GM21825 (cell line): ENCODE data around the gene PFKL.
"Not testable (repeated sequence)": the region's sequence is repeated elsewhere in the genome, so short reads cannot be mapped to it uniquely, and the experiment has no call there.

Experiments
- ATAC-seq: cut with Tn5 transposase; IDR thresholded peaks from one replicate; pipeline ENCODE4 v1.9.1; 2021; ENCODE audit warnings: mild to moderate bottlenecking, moderate library complexity; ENCODE audit not compliant: unreplicated experiment

Gene PFKL

DNA sequence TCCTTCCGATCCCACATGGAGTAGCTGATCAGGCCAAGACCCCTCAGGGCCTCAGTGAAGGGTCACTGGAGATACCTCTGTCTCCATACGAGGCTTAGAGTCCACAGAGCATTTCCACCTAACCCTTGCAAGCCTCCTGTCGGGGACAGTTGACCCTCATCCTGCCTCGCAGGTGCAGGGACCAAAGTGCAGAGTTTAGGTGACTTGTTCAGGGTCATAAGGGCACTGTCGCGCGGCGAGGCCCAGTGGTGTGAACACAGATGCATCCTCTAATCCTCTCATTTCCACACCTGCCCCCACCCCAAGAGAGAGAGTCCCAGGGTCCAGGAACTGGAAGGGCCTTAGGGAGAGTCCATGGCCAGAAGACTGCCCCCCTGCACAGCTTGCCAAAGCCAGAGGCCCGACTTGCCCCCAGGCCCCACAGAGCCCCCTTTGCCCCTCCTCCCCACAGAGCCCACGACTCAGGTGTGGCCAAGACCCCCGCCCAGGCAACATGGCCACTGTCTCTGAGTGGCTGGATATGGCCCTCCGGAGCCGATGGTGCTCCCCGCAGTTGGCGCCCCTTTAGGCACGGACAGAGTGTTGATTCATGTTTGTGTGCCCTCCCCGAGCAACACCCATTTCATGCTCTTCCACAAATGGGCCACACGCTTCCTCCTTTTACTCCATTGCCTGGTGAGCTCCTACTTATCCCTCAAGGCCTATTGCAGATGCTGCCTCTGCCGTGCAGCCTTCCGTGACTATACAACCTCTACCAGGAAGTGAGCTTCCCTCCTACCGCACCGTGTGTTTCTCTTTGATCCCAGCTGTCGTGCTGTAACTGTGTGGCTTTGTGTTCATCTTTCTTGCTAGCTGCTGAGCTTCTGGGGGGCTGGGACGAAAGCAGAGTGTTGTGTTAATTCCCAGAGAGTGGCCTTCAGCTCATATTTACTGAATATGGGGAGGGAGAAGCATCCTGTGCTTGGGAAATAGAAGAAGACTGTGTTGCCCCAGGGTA is 55.2 kb downstream of the PFKL start:
- ATAC-seq: no peak

DNA sequence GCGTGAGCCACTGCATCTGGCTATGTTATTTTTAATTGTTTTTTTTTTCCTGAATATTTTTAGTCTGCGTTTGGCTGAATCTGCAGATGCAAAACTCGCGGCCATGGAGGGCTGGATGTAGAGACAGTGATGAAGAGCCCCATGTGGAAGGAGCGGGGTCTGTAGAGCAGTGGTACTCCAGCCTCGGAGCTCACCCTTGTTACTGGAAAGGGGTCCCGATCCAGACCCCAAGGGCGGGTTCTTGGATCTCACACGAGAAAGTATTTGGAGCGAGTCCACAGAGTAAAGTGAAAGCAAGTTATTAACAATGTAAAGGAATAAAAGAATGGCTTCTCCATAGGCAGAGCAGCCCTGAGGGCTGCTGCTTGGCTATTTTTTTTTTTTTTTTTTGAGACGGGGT is 56.3 kb downstream of the PFKL start:
- ATAC-seq: no peak

GRCh38 chr21:44356636-44357035 is 56.8 kb downstream of the PFKL start:
- ATAC-seq: no peak

GRCh38 chr21:44357064-44357837 is 57.4 kb downstream of the PFKL start:
- ATAC-seq: no peak

DNA sequence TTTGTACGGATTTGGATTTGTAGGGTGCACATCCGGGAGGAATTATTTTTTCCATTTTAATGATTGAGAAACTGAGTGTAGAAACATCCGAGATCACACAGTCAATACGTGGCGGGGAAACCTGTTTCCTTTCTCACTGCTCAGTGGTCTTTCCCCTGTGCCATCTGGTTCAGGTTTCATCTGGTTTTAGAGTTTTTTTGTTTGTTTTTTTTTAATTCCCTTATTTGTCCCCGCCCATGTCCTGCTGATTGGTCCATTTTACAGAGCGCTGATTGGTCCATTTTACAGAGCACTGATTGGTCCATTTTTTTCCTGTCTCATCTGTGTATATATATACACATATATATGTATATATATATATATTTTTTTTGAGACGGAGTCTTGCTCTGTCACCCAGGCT is 59.5 kb downstream of the PFKL start:
- no peak for ATAC-seq

- ATAC-seq: no peak
Observed at GRCh38 chr21:44360159-44360558, 60.3 kb downstream of the PFKL start.

GRCh38 chr21:44361903-44362302 is 62.0 kb downstream of the PFKL start:
- ATAC-seq: not testable (repeated sequence)

GRCh38 chr21:44363278-44363677 is 63.4 kb downstream of the PFKL start:
- no peak for ATAC-seq

DNA sequence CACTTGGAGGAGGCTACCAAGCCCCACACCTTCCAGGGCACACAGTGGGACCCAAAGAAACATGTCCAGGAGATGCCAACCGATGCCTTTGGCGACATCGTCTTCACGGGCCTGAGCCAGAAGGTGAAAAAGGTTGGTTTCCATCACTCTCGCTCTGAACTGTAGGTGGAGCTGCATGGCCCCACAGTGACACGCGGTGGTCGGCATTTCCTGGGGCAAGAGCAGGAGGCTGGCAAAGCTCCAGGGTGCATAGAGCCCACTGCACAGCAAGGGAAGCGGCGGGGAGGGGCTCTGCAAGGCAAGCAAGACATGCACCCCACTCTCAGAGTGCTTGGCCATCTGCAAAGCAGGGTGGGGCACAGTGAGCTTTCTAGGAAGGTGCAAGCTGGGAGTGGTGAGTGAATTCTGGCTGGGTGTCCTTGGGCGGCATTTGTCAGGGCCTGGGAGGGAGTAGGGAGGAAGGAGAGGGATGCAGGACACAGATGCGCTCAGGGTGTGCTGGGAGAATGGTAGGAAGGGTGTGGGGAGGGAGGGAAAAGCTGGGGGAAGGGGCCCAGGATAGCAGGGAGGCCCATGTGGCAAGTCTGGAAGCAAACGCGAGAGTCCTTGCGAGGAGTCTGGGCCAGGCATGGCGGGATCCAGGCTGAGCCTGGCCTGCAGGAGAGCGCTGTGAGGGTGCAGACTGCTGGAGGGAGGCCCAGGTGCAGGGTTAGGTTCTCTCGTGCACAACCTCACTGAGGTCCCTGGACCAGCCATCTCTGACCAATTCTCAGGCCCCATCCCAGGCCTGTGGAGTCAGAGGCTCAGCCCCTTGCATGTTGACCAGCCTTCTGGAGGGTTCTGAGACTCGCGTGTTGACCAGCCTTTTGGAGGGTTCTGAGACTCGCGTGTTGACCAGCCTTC is 64.5 kb downstream of the PFKL start:
- no peak for ATAC-seq

DNA sequence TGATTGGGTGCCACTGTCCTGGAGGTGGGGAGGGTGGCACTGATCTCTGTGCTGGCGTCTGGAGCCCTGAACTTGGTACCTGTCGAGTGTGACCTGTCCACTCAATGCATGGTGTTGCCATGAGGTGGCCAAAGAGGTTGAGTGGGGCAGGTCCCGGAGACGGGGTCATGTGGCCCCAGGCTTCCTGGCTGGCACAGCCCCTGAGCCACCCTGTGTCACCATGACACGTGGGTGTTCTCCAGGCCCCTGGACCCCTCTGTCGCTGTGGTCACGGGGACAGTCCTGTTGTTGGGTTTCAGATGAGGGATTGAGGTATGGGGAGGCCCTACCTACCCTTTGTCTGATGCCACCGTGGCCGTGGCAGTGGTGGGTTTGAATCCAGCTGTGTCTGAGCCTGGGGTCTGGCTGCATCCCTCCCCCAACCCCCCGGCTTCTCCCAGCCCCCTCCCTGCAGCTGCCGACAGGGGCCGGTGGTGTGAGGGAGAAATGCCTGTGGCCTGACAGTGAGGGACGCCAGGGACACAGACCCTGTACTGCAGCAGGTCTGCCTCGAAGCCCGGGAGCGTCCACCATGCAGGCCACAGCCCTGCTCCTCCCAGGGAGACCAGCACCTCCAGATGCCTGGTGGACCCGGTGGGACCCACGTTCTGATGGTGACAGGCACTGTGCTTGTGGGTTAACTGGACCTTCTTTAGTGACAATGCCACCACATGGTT is 65.6 kb downstream of the PFKL start:
- no peak for ATAC-seq

DNA sequence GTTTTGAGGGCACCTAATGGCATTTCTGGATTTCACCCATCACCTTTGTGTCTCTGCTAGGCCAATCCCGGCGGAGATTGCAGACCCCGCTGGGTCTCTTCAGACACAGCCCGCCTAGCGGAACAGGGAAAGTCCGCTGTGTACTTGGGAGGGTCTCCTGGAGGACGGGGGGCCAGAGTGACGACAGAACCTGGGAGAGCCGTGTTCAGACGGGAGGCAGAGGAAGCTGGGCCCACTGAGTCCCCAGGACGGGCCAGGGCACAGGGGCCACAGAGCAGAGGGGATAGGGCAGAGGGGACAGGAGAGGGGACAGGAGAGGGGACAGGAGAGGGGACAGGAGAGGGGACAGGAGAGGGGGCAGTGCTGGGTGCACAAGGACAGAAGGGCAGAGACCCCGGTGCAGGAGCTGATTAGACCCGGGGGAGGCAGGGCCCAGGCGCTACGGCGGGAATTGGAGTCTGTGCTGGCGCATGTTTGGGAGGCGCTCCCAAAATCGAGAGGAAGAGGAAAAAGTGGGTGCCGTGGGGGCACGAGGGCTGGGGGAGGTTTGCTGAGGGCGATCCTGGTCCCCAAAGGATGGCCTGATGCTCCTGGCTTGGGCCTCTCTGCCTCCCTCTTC is 66.2 kb downstream of the PFKL start:
- ATAC-seq: no peak

DNA sequence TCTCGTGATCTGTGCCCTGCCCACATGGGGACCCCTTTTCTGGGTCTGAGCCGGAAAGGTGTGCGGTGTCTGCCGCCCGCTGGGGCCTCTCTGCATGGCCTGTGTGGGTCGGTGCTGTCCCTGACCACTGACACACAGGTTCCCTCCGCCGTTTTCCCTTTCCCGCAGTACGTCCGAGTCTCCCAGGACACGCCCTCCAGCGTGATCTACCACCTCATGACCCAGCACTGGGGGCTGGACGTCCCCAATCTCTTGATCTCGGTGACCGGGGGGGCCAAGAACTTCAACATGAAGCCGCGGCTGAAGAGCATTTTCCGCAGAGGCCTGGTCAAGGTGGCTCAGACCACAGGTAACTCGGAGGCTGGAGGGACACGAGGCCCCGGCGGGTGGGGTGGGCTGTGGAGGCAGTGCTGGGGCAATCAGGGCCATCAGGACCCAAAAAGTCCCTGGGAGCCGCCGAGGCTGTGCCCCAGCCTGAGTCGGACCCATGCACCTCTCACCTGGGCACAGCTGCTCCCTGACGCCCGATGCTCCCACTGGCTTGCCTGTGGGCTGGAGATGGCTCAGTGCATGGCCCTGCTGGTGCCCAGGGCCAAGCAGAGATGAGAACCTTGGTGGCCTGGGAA is 66.8 kb downstream of the PFKL start:
- ATAC-seq: no peak

GRCh38 chr21:44368711-44369446 is 69.0 kb downstream of the PFKL start:
- ATAC-seq: no peak

GRCh38 chr21:44370027-44370735 is 70.3 kb downstream of the PFKL start:
- no peak for ATAC-seq

DNA sequence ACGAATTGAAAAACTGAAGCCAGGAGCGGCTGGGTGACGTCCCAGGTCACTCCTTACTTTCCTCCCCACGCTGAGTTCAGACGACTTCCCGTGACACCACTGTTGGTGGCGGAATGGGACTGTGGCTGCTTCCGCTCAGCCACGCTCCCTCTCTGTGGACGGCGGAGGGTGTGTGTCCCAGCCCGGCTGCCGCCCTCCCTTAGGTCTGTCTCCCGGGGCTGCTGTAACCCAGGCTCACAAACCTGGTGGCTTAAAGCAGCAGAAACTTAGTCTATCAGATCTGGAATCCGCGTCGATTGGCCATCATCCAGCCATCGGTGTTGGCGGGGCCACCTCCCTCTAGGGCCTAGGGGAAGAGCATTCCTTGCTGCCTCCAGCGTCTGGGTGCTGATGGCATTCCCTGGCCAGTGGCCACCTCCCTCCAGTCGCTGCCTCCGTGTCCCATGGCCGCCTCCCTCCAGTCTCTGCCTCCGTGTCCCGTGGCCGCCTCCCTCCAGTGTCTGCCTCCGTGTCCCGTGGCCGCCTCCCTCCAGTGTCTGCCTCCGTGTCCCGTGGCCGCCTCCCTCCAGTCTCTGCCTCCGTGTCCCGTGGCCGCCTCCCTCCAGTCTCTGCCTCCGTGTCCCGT is 71.0 kb downstream of the PFKL start:
- ATAC-seq: no peak

GRCh38 chr21:44371596-44371995 is 71.7 kb downstream of the PFKL start:
- ATAC-seq: no peak

DNA sequence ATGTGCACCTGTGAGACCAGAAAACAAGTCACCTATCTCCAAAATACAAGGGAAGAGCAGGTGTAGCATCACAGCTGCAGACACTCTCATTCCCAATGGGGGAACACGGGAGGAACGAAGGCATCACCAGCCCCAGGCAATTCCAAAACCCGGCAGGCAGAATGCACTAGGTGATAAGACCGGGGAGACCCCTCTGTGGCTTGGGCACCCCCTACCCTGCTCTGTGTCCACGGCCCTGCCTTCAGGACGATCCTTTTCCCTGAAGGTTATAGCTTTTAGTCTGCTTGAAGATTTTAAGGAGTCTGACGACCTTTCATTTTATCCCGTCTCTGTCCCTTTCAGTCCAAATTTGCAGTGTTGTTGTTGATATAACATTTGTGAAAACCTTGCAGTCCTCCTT is 72.8 kb downstream of the PFKL start:
- ATAC-seq: no peak
